SK-N-SH (cell line): ENCODE measurements around the gene LGR4. TPM values are rescaled to one million over a fixed set of nuclear protein-coding genes. Genes with fewer than 3 reads are reported as not detected.

Experiments
- CTCF ChIA-PET: fragments of 300-600, 350-600 bp; formaldehyde crosslinking; extraction: SDS; loops from one replicate; lab custom pipeline; 2021; lab: Yijun Ruan, JAX
- POLR2A ChIA-PET: fragments of 350-600 bp; sonication (Branson Sonifier 250); formaldehyde crosslinking; extraction: SDS; loops from one replicate; lab custom pipeline; 2020; ENCODE audit warnings: antibody characterized with exemption, inconsistent platforms; lab: Yijun Ruan, JAX
- DNase-seq: peaks from one replicate; pipeline ENCODE4 v3.0.0; 2012
- H2AFZ ChIP-seq: fragments of 200-600 bp; sonication (generic); 2 replicates; pipeline ENCODE4 v1.8.1; 2016; ENCODE audit warnings: antibody characterized with exemption, mild to moderate bottlenecking, low read depth
- H3F3A ChIP-seq: fragments of 200-600 bp; sonication (generic); replicated peaks from 2 replicates; pipeline ENCODE3; 2016; ENCODE audit warnings: antibody characterized with exemption, mild to moderate bottlenecking; ENCODE audit not compliant: insufficient read depth
- H3K27ac ChIP-seq, 2 experiments: fragments of 200-500 bp in 1 of 2; fragments of 200-600 bp in 1 of 2; sonication (Bioruptor generic) in 1 of 2; sonication (generic), shearing (Covaris generic) in 1 of 2; 2 replicates each; pipeline versions ENCODE4 v1.5.1 to v1.6.1; 2014 to 2016; ENCODE audit warnings: low read depth in 2 of 2, inconsistent platforms in 1 of 2, low read length in 1 of 2, mild to moderate bottlenecking in 1 of 2, mixed read lengths in 1 of 2
- H3K27me3 ChIP-seq: fragments of 200-600 bp; sonication (generic), shearing (Covaris generic); 2 replicates; pipeline ENCODE4 v1.6.1; 2016; ENCODE audit warnings: mixed run types; ENCODE audit not compliant: insufficient read depth
- H3K36me3 ChIP-seq, 2 experiments: fragments of 200-500 bp in 1 of 2; fragments of 200-600 bp in 1 of 2; sonication (Bioruptor generic) in 1 of 2; sonication (generic) in 1 of 2; replicated peaks in 1 of 2; 2 replicates each; pipeline versions ENCODE3 to v1.5.1; 2014 to 2016; ENCODE audit warnings: low read length in 1 of 2, mild to moderate bottlenecking in 1 of 2; ENCODE audit not compliant: insufficient read depth in 2 of 2, control insufficient read depth in 1 of 2
- H3K4me1 ChIP-seq, 2 experiments: fragments of 200-500 bp in 1 of 2; fragments of 200-600 bp in 1 of 2; sonication (Bioruptor generic) in 1 of 2; sonication (generic), shearing (Covaris generic) in 1 of 2; 2 replicates each; pipeline versions ENCODE4 v1.5.1 to v1.6.1; 2014 to 2016; ENCODE audit warnings: low read depth in 1 of 2, low read length in 1 of 2, mixed run types in 1 of 2; ENCODE audit not compliant: insufficient read depth in 2 of 2, control insufficient read depth in 1 of 2
- H3K4me2 ChIP-seq: fragments of 200-600 bp; sonication (generic), shearing (Covaris generic); 2 replicates; pipeline ENCODE4 v1.6.1; 2017; ENCODE audit warnings: mixed run types
- H3K4me3 ChIP-seq, 2 experiments: fragments of 200-500 bp in 1 of 2; fragments of 200-600 bp in 1 of 2; sonication (Bioruptor generic) in 1 of 2; sonication (generic), shearing (Covaris generic) in 1 of 2; 2 replicates each; pipeline versions ENCODE4 v1.5.1 to v1.8.1; 2014 to 2016; ENCODE audit warnings: low read depth in 2 of 2, inconsistent platforms in 1 of 2, low read length in 1 of 2, mild to moderate bottlenecking in 1 of 2, mixed read lengths in 1 of 2, moderate library complexity in 1 of 2
- H3K79me2 ChIP-seq: fragments of 200-600 bp; sonication (generic); 2 replicates; pipeline ENCODE4 v1.8.1; 2017; ENCODE audit warnings: mild to moderate bottlenecking; ENCODE audit not compliant: insufficient read depth
- H3K9ac ChIP-seq: fragments of 200-600 bp; sonication (generic); 2 replicates; pipeline ENCODE4 v1.6.1; 2017; ENCODE audit warnings: mixed run types
- H3K9me2 ChIP-seq: fragments of 200-600 bp; sonication (generic); 2 replicates; pipeline ENCODE4 v1.6.1; 2017; ENCODE audit warnings: mixed run types
- H3K9me3 ChIP-seq: fragments of 200-600 bp; sonication (generic); 2 replicates; pipeline ENCODE4 v1.6.1; 2017; ENCODE audit warnings: mixed run types, mild to moderate bottlenecking, moderate library complexity
- H4K20me1 ChIP-seq: fragments of 200-600 bp; sonication (generic); 2 replicates; pipeline ENCODE4 v1.6.1; 2017; ENCODE audit warnings: mild to moderate bottlenecking, mixed run types; ENCODE audit not compliant: insufficient read depth
- CTCF ChIP-seq: fragments of 200-600 bp; sonication (generic); IDR thresholded peaks from 2 replicates; pipeline ENCODE4 v1.6.1; 2017; ENCODE audit warnings: antibody characterized with exemption, mild to moderate bottlenecking, moderate library complexity
- EP300 ChIP-seq, 2 experiments: IDR thresholded peaks; 2 replicates each; pipeline versions ENCODE4 v1.4.0 to v1.6.1; 2012; ENCODE audit warnings: borderline replicate concordance in 1 of 2, low read depth in 1 of 2, low read length in 1 of 2
- FOSL2 ChIP-seq: IDR thresholded peaks from 2 replicates; pipeline ENCODE4 v1.4.0; 2012; ENCODE audit warnings: low read depth, mild to moderate bottlenecking, moderate library complexity, borderline replicate concordance
- GATA2 ChIP-seq: sonication (generic); formaldehyde crosslinking; IDR thresholded peaks from 2 replicates; pipeline ENCODE4 v1.5.0; 2020; ENCODE audit warnings: mild to moderate bottlenecking, missing genetic modification reagents
- JUND ChIP-seq: IDR thresholded peaks from 2 replicates; pipeline ENCODE4 v1.4.0; 2012
- MEF2A ChIP-seq: IDR thresholded peaks from 2 replicates; pipeline ENCODE4 v1.4.0; 2012; ENCODE audit warnings: low read depth, borderline replicate concordance
- MXI1 ChIP-seq: IDR thresholded peaks from 2 replicates; pipeline ENCODE4 v1.6.1; 2012; ENCODE audit warnings: mild to moderate bottlenecking, low read depth, low read length, improper control_type of control experiment
- NFIC ChIP-seq: IDR thresholded peaks from 2 replicates; pipeline ENCODE4 v1.4.0; 2012; ENCODE audit warnings: borderline replicate concordance
- RCOR1 ChIP-seq: fragments of 150-350 bp; IDR thresholded peaks from 2 replicates; pipeline ENCODE4 v1.6.1; 2017; ENCODE audit warnings: antibody characterized with exemption, low read length
- REST ChIP-seq: IDR thresholded peaks from 2 replicates; pipeline ENCODE4 v1.6.1; 2012; ENCODE audit warnings: mild to moderate bottlenecking, low read depth, low read length, moderate library complexity
- RFX5 ChIP-seq: IDR thresholded peaks from 2 replicates; pipeline ENCODE4 v1.6.1; 2012; ENCODE audit warnings: mild to moderate bottlenecking, improper control_type of control experiment, low read length
- SIN3A ChIP-seq: IDR thresholded peaks from 2 replicates; pipeline ENCODE4 v1.6.1; 2012; ENCODE audit warnings: low read depth, mild to moderate bottlenecking, low read length, moderate library complexity, borderline replicate concordance
- TCF12 ChIP-seq: IDR thresholded peaks from 2 replicates; pipeline ENCODE4 v1.4.0; 2012
- USF2 ChIP-seq: fragments of 150-350 bp; IDR thresholded peaks from 2 replicates; pipeline ENCODE4 v1.6.1; 2017; ENCODE audit warnings: antibody characterized with exemption, low read length, low read depth, borderline replicate concordance
- WGBS: methylation state at CpG from one replicate; pipeline ENCODE4 v1.1.6; 2017; ENCODE audit warnings: low lambda C conversion rate; 5-methylcytosine and 5-hydroxymethylcytosine counted together
- polyA plus RNA-seq, 3 experiments: library from polyadenylated mRNA; depleted of rRNA; stranded (reverse); fragments of >200 nt; gene quantifications; 2 replicates each; pipeline ENCODE4 v1.2.3, GENCODE V29; 2012
- TF ChIP-seq, protein P1 (sequence below): IDR thresholded peaks from 2 replicates; pipeline ENCODE4 v1.4.0; 2012; ENCODE audit warnings: low read depth, borderline replicate concordance

Gene LGR4
- polyA plus RNA-seq, 1 of the 3 experiments (the other 2 are of a cell fraction) = 2.6 TPM

DNA sequence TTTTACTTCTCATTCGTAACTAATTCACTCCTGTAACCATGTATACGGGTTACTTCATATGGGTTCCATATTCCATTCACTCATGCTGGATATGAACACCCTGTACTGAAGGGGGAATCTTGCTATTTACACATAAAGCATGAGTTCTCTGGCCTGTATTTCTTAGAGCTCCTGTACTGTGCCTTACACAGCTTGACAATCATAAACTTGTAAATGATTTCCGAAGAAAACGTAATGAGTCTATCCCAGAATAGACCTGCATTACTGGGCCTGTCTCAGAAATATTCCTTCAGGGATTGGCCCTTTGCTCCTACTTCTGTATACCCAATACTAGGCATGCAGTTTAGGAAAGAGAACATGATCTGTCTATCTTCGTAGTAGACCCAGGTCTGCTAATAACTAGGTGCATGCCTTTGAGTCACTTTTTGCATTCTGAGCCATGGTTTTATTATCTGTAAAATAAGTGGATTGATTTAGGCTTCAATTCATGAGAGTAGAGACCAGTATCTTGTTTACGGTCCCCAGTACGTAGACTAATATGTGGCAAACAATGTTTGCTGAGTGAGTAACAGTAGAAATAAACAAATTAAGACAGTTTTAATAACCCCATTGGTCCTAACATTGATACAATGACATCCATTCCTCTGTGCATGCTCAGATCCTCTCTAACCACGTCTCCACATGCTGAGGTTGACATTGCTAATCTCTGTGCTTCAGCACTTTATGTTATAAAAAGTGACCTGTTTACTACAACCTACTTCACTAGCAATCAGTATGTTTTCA is 110.8 kb downstream of the LGR4 start:
- Histone ChIP-seq H3K27me3 (no peaks in the 10 kb centered on the region), H3F3A (no peaks in the 10 kb centered on the region), H3K36me3 (no peaks in the 10 kb centered on the region), H3K9me2 (no peaks in the 10 kb centered on the region), H3K79me2 (peaks cover 12% of the 10 kb centered on the region), H3K4me1 (peaks cover 10 to 11% of the 10 kb centered on the region in 2 experiments; a peak in 3 of 4 replicates), H4K20me1 (no peaks in the 10 kb centered on the region), H3K9ac (peak overlapping the region; percentile 81; the same call in 1 of the 2 replicates), H3K9me3 (no peaks in the 10 kb centered on the region), H2AFZ (peak overlapping the region; percentile 87), H3K27ac (no peak overlapping the region), H3K4me3 (peak overlapping the region; percentile 82 to 94), H3K4me2 (peak overlapping the region; percentile 91)
- CTCF ChIA-PET = no interaction called here
- 75% methylated on average over 8 of the region's 8 CpGs for WGBS
- POLR2A ChIA-PET = no interaction called here
- no peak for TF ChIP-seq RFX5
- no peak for TF ChIP-seq SIN3A
- no peak for TF ChIP-seq MEF2A
- no peak for TF ChIP-seq JUND
- no peak for TF ChIP-seq TCF12
- TF ChIP-seq MXI1 = no peak
- TF ChIP-seq CTCF = no peak
- no peak for TF ChIP-seq GATA2 (CRISPR knock-in tag)
- TF ChIP-seq REST = no peak
- TF ChIP-seq RCOR1 = no peak
- no peak for TF ChIP-seq USF2
- no peak for TF ChIP-seq NFIC
- no peak for TF ChIP-seq FOSL2
- TF ChIP-seq, protein P1, sequence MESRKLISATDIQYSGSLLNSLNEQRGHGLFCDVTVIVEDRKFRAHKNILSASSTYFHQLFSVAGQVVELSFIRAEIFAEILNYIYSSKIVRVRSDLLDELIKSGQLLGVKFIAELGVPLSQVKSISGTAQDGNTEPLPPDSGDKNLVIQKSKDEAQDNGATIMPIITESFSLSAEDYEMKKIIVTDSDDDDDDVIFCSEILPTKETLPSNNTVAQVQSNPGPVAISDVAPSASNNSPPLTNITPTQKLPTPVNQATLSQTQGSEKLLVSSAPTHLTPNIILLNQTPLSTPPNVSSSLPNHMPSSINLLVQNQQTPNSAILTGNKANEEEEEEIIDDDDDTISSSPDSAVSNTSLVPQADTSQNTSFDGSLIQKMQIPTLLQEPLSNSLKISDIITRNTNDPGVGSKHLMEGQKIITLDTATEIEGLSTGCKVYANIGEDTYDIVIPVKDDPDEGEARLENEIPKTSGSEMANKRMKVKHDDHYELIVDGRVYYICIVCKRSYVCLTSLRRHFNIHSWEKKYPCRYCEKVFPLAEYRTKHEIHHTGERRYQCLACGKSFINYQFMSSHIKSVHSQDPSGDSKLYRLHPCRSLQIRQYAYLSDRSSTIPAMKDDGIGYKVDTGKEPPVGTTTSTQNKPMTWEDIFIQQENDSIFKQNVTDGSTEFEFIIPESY = no peak
- no peak for TF ChIP-seq EP300 (IDR thresholded peaks at IDR 0.05; ENCODE audit: borderline replicate concordance in 1 of 2, low read depth in 1 of 2, low read length in 1 of 2)
- DNase-seq = no peak
